ENCODE results near the gene NOS1AP.

DNA sequence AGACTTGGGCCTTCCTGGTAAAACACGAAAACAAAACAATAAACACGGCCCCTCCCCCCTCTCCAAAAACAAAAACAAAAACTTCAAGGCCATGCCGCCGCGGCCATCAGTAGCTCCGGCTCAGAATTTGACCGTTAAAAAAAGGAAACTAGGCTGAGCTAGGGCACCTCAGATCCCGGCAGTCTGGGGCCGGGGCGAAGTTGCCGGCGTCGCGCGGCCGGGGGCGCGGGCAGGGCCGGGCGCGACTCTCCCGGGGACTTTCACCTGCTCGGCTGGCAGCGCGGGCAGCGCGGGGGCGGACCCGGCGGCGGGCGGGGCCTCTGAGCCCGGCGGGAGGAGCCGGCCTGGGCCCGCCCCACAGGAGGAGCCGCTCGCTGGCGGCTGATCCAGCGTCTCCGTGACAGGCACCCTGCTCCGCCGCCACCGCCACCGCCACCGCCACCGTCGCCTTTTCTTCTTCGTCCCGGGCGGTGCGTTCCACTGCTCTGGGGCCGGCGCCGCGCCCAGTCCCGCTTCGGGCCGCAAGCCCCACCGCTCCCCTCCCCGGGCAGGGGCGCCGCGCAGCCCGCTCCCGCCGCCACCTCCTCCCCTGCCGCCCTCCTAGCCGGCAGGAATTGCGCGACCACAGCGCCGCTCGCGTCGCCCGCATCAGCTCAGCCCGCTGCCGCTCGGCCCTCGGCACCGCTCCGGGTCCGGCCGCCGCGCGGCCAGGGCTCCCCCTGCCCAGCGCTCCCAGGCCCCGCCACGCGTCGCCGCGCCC is at the start of gene NOS1AP:
- TF ChIP-seq EP300 (IDR thresholded peaks at IDR 0.05): no peak
- TF ChIP-seq, protein P1, sequence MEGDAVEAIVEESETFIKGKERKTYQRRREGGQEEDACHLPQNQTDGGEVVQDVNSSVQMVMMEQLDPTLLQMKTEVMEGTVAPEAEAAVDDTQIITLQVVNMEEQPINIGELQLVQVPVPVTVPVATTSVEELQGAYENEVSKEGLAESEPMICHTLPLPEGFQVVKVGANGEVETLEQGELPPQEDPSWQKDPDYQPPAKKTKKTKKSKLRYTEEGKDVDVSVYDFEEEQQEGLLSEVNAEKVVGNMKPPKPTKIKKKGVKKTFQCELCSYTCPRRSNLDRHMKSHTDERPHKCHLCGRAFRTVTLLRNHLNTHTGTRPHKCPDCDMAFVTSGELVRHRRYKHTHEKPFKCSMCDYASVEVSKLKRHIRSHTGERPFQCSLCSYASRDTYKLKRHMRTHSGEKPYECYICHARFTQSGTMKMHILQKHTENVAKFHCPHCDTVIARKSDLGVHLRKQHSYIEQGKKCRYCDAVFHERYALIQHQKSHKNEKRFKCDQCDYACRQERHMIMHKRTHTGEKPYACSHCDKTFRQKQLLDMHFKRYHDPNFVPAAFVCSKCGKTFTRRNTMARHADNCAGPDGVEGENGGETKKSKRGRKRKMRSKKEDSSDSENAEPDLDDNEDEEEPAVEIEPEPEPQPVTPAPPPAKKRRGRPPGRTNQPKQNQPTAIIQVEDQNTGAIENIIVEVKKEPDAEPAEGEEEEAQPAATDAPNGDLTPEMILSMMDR (IDR thresholded peaks at IDR 0.05): no peak
- peak in 1 of 2 donors; percentile 6 for TF ChIP-seq POLR2AphosphoS5 (IDR thresholded peaks at IDR 0.05)
- TF ChIP-seq POLR2A (IDR thresholded peaks at IDR 0.05; ENCODE audit: low read depth): no peak

All from esophagus muscularis mucosa (tissue), 4 donors.